ENCODE measurements around the gene PDE10A. TPM values are rescaled to one million over a fixed set of nuclear protein-coding genes. Genes with fewer than 3 reads are reported as not detected.

Gene PDE10A
- total RNA-seq, 1 donor from 2014 or later: 62.7 TPM

GRCh38 chr6:165678429-165678828, 15.4 kb upstream of the PDE10A start:
- no peak for DNase-seq

- no peak for DNase-seq
Measured at GRCh38 chr6:165677091-165677490, 14.1 kb upstream of the PDE10A start.

DNA sequence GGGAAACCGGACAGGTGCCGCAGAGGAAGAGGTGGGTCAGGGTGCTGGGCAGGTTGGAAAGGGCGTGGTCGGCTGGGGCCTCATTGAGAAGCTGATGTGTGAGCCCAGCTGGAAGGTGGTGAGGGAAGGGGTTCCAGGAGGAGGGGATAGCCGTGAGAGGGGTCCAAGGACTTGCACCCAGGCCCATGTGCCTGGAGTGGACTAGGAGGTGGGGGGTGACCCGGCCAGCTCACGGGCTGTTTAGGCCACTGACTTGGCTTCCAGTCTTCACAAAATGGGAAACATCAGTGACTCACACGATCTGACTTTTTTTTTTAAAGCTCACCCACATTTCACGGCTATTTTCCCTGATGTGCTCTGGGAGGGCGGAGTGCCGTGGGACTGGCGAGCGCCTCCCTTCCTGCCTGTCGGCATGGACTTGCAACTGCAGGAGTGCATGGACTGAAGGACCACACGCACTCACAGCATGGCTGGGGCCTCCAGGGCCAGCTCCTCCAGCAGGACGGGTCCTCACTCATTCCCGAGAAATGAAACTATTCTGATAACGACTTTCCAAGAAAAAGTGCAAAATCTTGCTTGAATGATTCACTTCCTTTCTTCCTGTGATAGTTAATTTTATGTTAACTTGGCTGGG, 13.5 kb upstream of the PDE10A start:
- DNase-seq: no peak

DNA sequence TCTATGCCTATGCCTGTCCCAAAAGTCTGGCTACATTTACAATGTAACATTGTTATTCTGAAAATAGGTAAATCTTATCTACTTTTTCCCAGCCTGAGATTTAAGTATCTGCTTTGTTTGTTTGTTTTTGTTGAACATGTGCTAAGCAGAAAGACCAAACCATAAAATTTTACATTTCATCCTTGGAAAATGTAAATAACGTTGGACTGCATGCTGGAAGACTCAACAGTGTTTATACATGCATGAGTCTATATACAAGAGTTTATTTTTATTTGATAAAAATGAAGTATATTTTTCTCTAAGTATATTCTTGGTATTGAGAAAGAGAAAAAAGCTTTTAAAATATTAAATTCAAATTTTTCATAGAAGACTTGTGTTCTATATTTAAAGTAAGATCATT, 12.1 kb upstream of the PDE10A start:
- no peak for DNase-seq

DNA sequence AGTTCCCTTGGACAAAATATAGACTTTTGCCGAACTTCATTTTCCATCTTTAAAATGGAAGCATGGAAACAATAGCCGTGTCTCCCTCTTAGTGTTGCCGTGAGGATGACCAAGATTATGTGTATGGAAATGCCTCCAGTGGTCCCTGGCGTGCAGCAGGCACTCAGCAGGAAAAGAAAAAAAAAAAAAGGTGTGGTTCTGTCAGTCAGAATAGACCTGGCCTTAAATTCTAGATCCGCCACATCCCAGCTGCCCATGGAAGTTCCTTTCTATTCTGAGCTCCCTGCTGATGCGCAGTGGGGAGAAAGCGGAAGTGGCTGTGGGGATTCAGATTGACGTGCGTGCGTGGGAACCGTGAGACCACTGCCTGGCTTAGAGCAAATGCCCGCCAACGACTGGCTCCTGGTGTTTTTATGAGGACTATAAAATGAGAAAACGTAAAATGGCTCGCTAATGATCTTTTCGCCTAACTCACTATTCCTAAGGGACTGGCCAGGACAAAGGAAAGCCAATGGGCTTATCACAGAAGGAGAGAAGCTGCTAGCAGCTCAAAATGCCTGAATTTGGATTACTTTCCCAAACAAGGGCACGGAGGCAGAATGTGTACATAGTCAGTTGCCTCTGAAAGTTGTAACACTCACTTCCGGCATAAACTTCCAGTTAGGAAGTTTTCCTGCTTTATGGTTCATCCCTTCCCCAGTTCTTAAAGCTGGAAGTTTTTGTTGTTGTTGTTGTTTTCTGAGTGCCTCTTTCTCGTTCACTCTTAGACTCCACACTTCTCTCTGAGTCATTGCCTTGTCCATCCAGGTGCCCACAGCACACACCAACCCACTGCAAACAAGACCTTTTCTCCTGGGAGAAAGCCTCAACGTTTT, 11.4 kb upstream of the PDE10A start:
- DNase-seq: no peak

- DNase-seq: no peak
Measured at GRCh38 chr6:165671222-165671768, 8.3 kb upstream of the PDE10A start.

DNA sequence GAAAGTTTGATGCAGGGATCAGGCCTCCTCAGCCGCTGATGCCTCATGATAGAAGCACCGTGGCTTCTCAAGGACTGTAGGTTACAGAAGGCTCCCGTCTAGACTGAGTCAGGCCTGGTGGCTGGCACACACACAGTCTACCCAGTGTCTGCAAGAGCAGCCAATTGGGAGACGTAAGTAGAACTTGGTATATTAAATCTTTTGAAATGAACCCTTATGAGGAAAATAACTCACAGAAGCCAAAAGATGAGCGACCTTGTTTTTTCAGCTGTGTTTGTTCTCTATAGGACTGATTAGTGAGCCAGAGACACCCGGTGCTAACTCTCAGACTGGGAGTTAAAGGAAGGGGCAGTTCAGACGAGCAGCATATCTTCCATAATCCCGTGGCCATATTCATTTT, 5.9 kb upstream of the PDE10A start:
- DNase-seq: no peak

DNA sequence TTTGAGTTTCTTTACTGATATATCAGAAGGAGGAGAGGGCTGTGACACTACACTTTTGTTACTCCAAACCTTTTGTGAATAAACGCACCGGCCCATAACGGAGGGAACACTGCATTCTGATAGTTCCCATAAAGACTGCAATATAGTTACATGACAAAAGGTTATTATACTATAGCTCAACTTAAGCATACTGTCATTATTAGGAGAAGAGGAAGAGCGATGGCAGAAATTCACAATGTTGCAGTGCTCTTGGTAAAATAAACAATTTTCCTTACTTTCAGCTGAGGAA, 2.3 kb upstream of the PDE10A start:
- DNase-seq: no peak

DNA sequence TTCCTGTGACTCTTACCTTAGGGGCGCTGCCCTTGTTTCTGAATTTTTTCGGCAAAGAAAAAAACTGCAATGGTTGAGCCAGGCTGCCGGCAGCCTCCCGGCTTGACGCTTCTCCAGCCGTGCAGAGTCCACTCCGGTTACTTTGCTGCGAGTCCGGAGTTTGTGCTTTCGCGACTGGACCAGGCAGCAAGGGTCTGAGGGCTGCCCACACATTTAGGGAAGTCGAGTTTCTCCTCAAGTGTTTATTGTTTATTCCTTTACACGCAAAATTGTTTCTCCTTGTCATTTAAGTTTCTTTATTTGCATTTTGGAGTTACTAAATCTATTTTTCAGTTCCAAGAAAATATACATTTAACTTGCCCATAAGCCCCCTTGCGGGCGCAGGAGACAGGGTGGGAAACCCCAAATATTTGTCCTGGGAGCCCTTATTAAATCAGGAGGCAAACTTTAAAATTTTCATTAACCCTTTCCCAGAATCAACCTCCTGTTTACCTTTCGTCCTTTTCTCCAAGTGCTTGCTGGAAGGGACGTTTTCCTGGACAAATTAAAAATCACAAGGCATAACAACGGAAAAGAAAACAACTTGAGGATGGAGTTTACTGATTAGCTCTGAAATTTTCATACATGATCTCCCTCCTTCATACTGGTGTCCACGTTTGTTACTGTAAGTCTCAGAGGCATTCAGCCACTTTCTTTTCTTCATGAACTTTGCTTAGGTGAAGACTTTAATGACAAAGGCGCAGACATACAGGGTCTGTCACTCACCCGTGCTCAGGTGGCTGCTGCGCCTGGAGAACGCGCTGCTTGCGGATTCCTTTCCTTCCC, 1.7 kb upstream of the PDE10A start:
- DNase-seq: no peak

- no peak for DNase-seq
Measured at GRCh38 chr6:165663736-165664558, 906 bp upstream of the PDE10A start.

GRCh38 chr6:165663377-165663735, 315 bp upstream of the PDE10A start:
- DNase-seq: no peak

DNA sequence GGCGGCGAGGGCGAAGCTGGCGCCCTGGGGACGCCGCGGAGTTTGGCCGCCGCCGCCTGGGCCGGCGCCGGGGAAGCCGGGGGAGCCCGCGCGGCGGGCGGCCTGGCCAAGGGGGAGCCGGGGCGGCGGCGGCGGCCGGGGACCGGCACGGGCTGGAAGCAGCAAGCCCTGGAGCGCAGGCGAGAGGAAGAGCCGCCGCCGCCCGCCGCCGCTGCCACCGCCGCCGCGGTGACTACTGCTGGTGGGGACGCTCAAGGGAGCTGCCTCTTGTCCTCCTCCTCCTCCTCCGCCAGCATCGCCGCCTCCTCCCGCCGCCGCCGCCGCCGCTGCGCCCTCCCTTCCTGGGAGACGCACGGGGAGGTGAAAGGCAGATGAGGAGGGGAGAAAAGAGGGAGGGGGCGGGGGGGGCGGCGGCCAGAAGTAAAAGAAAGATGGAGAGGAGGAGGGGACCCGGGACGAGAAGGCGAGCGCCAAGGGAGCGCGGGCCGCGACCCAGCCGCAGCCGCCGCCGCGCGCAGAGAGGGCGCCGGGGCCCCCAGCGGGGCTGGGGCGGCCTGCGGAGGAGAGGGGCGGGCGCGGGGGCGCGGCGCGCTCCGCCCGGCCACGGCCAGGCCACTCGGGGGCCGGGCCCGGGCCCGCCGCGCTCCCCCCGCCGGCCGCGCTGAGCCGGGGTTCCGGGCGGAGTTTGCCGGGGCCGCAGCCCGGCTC, 846 bp downstream of the PDE10A start:
- no peak for DNase-seq

DNA sequence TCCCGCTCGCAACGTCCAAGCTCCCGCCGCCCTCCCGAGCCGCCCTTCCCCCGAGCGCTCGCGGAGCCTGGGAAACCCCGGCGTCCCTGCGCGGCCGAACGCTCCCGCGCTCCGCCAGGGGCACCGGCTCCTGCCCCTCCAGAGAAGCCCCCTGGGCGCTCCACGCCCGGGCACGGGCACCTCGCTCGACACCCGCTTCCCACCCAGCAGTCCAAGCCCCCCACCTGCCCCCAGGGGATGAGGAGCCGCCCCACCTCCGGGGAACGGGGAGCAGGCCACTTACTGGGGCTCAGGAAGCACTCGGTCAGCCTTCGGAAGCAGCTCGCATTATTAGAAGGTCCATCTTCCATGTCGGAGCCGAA, 1.4 kb downstream of the PDE10A start:
- DNase-seq: no peak

- DNase-seq: no peak
Measured at GRCh38 chr6:165660857-165661663, 2.0 kb downstream of the PDE10A start.

DNA sequence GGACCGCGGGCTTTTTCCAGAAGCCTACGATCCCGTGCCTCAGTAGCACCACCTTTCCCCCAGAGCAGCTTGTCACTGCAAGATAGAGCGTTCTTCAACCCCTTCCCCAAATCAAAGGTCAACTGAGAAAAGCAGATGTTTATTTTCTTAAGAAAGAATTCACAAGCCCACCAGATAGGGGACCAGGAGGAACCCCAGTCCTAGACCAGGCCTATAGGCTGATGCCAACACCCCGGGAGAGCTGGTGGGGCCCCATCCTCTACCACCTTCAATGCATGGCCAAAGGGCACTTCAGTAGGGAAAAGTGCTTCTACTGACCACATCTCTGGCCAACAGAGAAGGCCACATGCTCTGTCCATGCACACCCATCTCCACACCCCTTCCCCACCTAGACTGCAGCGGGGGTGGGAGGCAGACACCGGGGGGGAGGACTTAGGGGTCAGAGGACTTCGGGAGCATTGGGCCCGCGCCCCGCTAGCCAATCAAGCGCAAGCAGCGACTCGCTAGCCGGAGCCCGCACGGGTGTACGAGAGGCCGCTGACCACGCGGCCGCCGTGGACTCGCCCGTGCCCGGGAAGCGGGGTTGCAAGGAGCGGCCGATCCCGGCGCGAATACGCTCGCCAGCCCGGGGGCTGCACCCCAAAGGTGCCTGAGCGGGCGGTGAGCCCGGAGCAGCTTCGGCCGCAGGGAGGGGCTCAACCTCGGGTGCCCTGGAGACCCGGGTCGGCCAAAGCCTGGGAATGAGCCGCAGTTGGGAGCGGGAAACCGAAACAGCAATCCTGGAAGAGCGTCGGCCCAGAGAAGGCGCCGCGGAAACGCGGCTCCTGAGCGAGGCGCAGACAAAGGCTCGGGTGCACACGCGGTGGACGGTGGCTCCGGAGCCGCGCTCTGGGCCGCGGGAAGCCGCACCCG, 2.8 kb downstream of the PDE10A start:
- DNase-seq: no peak

DNA sequence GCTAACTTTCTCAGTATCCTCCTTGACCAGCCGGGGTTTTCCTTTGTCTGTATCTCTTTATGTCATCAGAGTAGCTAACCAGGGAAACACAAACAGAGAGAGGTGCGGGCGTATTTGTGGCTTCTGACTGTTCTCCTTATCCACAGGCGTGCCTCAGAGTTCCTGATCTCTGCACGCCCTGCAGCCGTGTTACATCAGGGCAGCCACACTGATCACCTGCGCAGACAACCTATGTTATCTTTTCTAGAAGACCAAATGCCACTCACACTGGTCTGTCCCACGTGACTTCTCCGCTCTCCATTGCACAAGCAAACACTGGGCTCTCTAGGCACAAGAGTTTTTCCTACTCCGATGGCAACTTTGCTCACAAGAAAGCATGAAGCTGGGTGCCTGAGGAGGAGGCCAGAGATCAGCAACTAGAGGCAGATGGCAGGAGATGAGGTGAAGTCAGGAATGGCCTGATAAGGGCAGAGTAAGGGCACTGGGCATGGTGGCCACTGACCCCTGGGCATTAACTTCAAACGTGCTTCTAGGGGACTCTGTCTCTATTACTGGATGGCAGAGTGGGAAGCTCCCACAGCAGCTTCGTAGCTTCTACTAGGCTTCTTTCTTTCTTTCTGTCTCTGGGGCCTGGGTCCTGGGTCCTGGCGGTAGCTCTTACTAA, 4.5 kb downstream of the PDE10A start:
- DNase-seq: no peak

- no peak for DNase-seq
Measured at GRCh38 chr6:165657325-165657680, 5.7 kb downstream of the PDE10A start.

DNA sequence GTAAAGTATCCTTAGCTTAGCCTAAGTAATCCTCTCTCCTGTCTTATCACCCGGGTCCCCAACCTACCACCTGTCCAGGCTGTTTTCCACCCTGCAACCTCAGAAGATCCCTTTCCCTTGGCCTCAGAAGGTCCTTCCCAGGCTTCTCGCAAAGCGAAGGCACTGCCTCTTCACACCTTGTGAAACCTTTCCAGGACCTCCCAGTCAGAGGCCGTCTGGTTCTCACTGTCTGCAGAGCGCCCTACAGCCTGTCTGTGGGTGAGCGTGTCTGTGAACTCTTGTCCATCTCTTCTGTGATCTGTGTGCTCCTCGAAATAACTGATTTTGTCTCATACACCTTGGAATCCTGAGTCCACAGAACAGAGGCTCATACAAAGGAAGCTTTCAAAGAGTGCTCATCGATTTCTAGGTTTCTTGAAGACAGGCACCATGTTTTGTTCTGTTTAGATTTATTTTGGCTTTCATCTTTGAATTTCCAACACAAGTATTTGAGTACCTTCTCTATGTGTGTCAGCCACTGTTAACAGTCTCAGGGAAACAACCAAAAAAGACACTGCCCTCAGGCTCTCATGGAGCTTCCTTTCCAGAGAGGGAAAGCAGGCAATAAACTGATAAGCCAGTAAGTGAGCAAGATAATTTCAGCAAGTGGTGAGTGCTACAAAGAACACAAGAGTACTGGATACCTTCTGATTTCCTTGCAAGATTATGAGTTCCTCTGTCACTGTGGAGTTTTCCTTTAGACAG, 6.3 kb downstream of the PDE10A start:
- no peak for DNase-seq

Measured in occipital lobe (tissue), 2 donors.